ENCODE measurements around the gene TPSAB1.

DNA sequence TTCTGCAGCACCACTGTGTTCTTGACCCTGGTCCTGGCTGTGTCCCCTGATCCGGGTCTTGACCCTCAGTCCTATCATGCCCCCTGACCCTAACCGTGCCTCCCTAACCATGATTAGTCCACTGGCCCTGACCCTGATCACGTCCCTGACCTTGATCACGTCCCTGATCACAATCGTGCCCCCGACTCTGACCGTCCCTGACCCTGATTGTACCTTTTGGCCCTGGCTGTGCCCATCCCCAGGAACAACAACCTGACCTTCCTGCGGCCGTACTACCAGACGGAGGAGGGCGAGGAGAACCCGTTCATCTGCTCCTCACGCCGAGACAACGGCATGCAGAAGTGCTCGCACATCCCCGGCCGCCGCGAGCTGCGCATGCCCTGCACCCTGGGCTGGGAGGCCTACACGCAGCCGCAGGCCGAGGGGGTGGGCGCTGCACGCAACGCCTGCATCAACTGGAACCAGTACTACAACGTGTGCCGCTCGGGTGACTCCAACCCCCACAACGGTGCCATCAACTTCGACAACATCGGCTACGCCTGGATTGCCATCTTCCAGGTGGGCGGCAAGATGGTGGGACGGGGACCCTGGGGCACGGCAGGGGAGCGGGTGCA lies 40.4 kb upstream of the TPSAB1 start:
- TF ChIP-seq, protein P1, sequence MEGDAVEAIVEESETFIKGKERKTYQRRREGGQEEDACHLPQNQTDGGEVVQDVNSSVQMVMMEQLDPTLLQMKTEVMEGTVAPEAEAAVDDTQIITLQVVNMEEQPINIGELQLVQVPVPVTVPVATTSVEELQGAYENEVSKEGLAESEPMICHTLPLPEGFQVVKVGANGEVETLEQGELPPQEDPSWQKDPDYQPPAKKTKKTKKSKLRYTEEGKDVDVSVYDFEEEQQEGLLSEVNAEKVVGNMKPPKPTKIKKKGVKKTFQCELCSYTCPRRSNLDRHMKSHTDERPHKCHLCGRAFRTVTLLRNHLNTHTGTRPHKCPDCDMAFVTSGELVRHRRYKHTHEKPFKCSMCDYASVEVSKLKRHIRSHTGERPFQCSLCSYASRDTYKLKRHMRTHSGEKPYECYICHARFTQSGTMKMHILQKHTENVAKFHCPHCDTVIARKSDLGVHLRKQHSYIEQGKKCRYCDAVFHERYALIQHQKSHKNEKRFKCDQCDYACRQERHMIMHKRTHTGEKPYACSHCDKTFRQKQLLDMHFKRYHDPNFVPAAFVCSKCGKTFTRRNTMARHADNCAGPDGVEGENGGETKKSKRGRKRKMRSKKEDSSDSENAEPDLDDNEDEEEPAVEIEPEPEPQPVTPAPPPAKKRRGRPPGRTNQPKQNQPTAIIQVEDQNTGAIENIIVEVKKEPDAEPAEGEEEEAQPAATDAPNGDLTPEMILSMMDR (conservative IDR thresholded peaks at IDR 0.05; ENCODE audit: low read length): no peak
- no peak for TF ChIP-seq EZH2phosphoT487 (IDR thresholded peaks at IDR 0.05; ENCODE audit: borderline replicate concordance, low read depth, low read length)

All from OCI-LY7 (cell line).